Measurements from ENCODE around the gene SLC41A3.
A peak's percentile ranks its signal among the peaks of the same experiment; 100 is the strongest.
"Not testable (repeated sequence)": the region's sequence is repeated elsewhere in the genome, so short reads cannot be mapped to it uniquely, and the experiment has no call there.

The SLC41A3 gene

DNA sequence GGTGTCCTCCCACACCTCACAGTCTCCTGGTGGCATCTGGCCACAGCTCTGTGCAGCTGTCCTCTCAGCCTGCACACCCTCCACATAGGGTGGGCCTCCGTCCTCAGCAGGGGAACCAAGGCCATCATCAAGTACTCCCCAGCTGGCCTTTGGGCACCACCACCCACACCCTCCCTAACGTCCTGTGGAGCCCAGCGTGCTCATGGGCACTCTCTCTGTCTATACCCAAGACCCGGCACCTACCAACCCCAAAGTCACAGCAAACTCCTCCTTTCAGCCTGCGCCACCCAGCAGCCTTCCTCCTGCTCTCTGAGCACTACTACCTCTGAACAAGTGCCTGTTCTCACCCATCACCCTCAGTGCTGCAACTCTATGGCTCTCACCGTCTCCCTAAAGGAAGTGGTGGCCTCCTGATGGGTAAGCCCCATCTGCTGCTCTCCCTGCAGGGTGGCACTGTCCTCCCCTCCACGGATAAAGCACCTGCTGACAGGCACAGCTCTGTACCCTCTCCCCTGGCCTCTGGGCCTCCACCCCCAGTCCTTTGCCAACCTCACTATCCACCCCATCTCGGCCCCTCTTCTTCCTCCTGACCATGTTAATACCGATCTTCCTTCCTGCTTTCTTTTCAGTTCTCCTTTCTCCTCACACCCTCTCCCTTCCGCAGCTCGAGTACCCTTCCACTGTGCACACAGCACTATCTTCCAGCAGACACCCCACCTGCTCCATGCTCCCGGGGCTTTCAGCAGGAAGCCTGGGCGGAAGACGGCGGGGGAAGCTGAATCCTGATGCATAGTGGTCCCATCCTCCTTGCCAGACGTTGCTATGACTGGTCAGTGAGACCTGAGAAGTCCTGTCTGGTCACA, 31.5 kb downstream of the SLC41A3 start:
- DNase-seq, result no peak

DNA sequence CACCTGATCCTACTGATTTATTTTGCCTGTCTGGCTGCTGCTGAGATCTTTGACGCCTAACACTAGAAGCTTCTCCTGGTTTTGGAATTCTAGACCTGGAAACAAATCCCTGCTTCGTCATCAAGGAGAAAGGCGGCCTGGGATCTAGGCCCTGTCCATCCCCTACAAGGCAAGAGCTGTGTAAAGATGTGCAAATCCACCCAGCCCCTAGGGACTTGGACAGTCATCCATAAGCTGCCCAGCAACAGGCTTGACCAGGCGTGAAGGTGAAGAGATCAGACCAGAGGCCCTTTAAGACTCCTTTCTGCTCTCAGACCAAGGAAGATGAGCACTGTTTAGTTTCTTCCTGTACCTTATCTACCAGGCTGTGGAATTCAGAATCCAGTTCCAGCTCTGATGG, 32.2 kb downstream of the SLC41A3 start:
- no peak for DNase-seq

DNA sequence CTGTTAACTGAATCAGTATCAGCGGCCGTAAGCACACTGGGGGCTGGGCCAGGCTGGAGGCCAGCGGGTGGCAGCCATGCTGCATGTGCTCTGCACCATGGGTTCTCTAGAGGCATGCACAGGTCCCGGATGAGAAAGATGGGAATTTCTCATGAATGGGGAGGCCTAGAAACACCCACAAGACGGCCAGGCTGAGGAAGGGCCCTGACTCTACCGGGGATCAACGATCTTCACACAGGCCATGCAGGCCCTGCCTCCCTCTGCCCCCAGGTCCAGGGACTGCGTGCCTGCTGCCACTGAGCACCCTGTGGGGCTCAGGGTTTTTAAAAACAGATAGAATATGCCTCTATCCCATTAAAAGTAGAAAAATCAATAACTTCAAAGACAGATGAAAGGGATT, 32.7 kb downstream of the SLC41A3 start:
- no peak for DNase-seq

DNA sequence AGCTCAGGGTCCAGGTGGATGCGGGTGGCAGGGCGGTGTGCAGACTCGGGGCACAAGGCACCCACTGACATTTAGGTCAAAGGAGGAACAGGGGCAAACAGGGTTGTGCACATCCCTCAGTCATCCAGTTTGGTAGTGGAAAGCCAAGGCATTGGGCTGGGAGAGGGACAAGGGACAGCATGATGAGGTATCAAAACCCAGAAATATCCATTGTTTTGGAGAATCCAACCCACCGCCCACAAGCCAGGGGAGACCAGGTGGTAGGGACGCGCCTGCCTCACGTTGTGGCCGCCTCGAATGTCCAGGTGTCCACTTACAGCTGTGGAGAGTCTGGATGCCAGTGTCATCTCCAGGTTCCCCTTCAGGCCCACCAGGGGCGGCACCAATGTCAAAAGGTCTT, 33.3 kb downstream of the SLC41A3 start:
- no peak for DNase-seq

DNA sequence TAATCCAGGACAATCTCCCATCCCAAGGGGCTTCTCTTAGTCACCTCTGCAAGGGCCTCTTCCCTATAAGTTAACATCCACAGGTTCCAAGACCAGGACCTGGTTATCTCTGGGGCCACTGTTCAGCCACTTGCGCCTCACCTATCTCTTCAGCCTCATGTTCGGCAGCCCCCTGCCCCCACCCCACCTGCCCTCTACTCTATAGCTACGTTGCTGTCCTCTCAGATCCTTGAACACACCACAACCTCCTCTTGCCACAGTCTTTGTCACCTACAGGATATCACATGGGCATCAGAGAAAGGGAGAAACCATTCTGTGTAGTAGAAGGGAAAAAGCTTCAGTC, 33.9 kb downstream of the SLC41A3 start:
- no peak for DNase-seq

DNA sequence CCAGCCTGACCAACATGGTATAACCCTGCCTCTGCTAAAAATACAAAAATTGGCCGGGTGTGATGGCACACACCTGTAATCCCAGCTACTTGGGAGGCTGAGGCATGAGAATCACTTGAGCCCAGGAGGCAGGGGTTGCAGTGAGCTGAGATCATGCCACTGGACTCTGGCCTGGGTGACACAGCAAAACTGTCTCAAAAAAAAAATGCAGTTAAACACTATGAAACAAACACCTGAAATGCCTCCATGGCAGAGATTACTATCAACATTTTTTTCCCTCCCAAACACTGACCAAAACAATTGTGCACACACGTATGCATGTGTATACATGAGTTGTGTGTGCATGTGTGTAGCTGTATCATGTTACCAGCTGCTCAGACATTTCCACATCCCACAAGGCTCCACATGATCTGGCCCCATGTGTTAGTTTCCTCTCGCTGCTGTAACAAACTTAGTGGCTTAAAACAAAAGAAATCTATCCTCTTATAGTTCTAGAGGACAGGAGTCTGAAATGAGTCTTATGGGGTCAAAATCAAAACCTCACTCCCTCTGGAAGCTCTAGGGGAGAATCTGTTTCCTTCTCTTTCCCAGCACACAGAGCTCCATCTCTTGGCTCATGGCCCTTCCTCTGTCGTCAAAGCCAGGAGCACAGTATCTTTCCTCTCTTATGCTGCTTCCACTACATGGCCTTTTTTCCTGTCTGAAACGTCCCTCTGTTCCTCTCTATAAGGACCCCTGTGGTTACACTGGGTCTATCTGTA, 34.5 kb downstream of the SLC41A3 start:
- DNase-seq, result no peak

DNA sequence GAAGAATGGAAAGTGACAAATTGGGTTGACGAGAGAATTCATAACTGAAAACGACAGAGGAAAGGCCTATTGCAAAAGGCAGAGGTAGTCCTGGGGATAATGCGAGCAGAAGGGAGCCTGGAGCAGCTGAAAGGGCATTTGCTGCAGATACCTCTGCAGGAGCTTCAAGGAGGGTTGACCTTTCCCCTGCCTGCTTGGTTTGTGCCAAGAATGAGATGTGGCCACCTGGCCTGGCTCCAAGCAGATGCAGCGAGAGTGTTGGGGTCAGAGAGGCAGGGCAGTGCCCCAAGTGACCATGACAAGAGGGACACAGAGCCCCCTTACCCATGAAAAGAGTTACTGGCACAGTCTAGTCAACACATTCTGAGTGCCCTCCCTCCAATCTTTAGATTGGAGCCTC, 43.5 kb downstream of the SLC41A3 start:
- no peak for DNase-seq

DNA sequence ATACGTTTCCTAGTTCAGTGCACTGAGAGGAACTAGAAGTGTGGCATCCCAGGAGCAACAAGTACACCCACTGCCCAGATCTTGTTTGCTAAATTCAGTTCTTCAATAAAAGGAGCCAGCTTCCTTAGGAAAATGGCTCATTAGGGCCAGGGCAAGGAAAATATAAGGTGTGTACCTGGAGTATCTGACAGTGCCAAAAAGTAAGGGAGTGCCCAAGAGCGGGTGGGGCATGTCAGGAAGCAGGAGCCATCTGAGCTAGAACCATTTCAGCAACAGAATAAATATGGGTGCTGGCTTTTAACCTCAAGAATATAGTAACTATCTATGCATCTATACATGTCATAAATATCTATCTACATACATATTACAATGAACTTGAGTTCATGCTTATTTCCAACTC, 44.1 kb downstream of the SLC41A3 start:
- DNase-seq, result no peak

DNA sequence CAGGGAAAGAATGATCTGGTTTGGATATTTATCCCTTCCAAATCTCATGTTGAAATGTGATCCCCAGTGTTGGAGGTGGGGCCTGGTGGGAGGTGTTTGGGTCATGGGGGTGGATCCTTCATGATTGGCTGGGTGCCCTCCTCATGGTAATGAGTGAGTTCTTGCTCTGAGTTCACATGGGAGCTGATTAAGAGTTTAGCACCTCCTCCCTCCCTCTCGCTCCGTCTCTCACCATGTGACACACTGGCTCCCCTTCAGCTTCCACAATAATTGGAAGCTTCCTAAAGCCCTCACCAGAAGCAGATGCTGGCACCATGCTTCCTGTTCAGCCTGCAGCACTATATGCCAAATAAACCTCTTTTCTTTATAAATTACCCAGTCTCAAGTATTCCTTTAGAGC, 45.1 kb downstream of the SLC41A3 start:
- DNase-seq, result not testable (repeated sequence)

DNA sequence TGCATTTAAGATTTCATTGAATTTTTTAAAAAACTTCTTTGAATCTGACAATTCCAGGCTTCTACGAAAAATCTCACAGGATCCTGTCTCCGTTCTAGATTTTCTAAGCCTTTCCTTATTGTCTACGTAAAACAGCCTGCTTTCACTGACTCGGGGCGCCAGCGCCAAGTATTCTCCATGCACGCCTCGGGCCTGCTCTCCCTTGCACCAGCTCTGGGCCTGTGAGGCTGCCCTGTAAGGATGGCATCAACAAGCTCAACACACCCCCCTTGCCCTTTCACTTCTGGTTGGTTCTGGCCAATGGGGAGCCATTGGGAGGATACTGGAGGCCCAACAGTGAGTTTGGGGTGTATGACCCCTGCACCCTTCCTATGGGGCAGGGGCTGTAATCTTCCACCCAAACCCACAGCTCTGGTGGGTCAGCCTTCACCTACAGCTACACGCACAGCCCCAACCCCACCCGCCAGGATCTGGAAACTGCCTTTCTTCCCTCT, 47.8 kb downstream of the SLC41A3 start:
- no peak for DNase-seq

DNA sequence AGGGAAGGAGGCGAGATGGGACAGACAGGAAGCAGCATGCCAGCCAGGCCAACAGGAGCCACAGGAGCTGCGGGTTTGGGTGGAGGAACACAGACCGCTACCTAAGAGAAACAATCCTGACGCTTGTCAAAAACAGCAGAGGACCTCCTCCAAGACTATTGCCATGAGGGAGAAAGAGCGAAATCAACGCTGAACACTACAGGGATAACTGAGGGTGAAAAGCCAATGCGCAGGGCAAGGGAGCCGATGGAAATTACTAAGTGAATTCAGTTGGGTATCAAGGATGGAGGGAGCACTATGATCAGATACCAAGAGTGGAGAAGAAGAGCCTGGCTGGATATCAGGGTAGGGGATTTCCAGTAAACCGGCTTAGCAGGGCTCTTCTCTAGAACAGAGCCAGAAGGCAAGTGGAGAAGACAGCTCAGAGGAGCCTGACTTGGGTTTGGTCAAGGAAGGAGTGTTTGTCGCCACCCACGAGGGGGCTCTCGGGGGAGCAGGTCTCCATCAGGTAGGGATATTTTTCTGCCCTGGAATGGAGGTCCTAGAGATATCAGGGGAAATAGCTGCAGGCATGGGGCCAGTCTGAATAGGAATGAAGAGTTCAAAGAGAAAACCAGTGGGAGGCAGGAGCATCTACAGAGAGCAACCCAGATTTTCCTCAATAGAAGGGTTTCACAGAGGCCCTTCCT, 48.4 kb downstream of the SLC41A3 start:
- no peak for DNase-seq

DNA sequence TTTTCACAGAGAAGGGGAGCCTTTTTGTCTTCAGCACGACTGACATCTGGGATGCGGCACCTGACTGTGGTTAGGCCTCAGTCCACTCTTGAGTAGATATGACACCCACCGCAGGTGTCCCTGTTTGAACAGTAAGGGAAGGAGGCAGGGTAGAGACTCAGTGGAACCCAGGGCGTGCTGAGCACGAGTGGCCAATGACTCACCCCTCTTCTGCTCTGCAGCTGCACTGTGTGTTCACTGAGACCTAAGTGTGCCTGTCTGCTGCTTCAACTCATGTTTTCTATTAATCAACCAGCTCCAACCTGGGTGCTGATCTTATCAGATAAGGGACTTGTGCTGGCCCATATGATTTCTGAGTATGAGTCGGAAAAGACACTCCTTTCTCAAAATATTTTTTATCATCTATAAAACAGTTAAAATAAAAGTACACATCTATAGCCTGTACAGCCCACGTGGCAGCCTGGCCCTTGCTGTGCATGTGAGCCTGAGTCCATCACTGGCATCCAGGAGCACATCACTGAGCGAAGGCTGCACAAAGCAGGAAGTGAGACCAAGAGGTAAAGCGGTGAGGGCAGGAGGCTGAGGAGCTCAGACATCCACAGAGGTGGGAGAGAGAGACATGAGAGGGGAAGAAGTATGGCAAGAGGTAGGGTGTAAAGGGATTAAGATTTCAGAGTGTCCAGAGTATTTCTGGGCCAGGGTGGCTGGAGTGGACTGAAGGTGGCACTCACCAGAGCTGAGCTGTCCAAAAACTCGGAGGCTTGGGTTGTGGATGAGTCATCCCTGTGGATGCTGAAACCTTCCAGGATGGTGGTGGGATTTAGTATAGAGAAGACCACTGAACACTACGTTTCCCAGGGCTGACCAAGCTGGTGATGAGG, 49.2 kb downstream of the SLC41A3 start:
- DNase-seq, result peak; percentile 6

DNA sequence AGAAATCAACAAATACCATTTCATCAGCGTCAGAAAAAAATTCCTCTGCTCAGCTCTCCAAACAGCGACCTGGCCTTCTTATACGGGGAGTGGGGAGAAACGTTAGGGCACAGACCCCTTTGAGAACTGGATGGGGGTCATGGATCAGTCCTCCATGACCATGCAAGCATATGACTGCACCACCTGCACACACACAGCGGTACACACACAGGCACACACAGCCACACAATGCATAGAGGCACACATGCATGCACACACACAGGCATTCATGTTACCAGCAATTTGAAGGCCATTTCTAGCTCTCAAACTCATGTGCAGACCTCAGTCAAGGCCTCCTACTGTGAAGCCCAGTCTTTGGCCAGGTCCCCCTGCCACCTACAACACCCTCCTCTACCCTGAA, 50.2 kb downstream of the SLC41A3 start:
- no peak for DNase-seq

DNA sequence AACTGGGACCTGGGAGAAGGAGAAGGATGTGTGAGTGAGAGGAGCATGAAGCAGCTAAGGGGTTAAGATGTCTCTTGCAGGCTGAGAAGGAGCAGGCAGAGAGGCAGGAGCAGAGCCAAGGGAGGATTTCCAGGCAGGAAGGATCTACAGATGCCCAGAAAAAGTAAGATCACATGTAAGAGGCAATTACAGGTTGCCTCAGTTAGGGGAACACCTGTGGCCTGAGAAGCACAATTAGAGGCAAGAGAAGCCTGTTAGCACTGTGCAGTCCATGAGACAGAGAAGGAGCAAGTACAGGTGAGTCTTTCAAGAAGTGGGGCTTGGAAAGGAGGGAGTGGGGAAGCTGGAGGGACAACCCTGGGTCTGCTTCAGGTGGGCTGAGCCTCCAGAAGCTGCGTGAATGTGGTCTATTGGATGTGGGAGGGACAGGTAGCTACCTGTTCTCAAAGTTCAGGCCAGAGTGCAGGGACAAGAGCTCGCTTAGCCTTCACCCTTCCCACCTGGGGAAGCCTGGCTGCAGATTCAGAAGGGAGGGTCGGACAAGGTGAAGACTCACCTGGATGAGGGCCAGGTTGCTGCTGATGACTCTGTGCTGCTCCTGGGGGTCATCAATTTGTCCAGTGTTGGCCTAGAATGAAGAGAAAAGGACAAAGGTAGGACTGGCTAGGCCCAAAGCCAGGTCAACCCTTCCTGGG, 50.7 kb downstream of the SLC41A3 start:
- no peak for DNase-seq

DNA sequence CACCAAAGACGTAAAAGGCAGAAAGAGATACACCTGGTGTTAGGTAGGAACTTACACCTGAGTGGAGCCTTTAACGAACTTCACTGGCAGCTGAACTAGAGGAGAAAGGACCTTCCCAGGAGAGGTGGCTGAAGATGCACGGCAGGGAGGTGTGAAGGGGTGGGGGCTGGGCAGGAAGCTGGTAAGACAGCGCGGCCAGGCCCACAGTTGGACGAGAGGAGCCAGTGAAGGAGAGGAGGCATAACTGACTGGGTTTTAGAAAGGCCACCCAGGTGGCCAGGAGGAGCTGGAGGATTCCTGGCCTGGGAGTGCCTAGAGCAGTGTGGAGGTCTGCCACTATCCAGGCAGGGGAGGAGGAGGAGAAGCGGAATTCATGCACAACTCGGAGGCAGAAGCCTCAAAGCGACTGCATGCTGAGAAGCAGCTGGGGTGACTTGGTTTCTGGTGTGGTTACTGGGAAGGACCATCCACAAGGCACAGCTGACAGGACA, 51.9 kb downstream of the SLC41A3 start:
- DNase-seq, result no peak

DNA sequence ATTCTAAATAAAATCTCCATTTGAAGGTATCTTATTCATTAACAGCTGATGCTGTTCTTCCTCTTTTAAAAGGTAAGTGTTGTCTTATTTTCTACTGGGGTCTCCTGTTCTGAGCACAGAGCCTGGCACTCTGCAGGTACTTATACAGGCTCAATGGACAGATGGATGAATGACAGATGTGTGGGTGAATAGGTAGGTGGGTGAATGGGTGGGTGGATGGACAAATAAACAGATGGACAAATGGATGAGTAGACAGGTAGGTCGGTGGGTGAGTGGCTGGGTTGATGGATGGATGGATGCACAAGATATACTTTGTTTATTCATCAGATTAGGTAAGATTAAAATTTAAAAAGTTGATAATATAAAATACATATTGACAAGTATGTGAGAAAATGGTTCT, 53.5 kb downstream of the SLC41A3 start:
- no peak for DNase-seq

DNA sequence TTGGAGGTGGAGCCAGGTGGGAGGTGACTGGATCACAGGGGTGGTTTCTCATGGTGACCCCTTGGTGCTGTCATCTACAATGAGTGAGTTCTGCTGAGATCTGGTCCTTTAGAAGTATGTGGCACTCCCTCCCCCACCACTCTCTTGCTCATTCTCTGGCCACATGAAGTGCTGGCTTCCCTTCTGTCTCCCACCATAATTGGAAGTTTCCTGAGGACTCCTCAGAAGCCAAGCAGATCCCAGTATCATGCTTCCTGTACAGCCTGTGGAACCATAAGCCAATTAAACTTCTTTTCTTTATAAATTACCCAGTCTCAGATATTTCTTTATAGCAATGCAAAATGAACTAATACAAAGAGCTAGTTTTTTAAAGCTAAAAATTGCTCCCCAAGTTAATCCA, 54.7 kb downstream of the SLC41A3 start:
- DNase-seq, result no peak

DNA sequence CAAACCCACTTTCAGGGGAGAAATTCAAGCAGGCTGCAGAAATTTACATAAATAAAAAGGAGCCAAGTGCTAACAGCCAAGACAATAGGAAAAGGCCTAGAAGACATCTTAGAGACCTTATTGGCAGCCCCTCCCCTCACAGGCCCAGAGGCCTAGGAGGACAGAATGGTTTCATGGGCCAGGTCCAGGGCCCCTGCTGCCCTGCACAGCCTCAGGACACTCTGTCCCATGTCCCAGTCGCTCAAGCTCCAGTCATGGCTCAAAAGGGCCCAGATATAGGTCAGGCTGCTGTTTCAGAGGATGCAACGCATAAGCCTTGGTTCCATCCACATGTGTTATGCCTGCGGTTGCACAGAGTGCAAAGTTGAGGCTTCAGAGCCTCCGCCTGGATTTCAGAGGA, 55.8 kb downstream of the SLC41A3 start:
- DNase-seq, result no peak

DNA sequence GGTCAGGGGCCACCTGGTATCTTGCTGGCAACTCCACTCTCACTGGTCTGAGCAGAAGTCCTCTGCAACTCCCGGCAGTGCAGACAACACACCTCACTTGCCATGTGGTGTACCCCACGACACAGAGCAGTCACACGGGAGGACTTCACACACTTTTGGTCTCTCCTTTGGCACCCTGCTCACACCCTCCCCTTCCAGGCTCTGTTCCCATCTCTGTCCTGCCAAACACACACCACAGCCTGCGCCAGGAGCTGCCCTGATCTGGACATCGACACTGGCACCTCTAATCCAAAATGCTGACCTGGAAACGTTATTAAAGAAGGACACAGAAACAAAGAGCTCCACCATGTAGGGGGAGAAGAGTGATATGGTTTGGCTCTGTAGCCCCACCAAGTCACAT, 57.2 kb downstream of the SLC41A3 start:
- no peak for DNase-seq

DNA sequence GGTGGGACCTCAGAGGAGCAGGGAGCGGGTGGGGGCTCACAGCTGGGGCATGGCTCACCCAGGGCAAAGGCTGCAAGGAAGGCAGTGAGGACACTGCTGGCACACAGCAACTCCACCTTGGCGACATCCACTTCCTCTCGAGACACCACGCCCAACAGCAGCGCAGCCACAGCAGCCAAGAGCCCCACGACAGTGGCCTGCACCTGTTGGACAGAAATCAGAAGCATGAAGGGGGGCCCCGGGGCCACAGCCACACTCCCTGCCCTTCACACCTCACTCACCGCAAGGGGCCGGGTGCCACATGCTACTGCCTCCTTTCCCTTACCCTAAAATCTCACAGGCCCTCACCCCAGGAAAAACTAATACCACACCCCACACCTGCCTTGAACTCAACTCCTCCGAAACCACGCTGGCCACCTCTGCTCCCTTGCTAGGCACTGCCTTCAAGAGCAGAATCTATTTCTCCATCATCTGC, 57.6 kb downstream of the SLC41A3 start:
- DNase-seq, result no peak

DNA sequence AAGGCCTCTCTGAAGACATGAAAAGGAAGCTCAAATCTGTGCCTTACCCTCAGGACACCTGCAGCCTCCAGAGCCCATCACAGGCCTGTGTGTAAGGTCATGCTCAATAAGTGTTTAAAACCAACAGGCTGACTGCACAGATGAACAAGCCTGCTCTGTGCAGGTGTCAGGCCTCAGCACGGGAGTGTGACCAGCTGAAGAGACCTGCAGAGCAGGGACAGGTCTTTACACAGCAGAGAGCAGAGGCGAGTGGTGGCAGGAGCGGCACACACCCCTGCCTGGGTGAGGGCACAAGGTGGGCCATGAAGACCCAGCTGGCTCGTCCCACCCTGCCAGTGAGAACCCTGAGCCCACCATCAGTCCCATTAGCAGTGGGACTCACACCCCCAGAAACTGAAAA, 58.1 kb downstream of the SLC41A3 start:
- DNase-seq, result no peak

Data from DMS79 treated with DMSO at 0.1 percent for 48 hours (cell line).